OCI-LY3 (cell line): ENCODE measurements around the gene ZNF692.

Source experiments
- H2AFZ ChIP-seq: fragments of 200-600, 300-600 bp; shearing (Covaris generic); 2 replicates; pipeline ENCODE4 v1.6.0; 2014; ENCODE audit warnings: antibody characterized with exemption, low read depth, low read length
- H3K27ac ChIP-seq: fragments of 200-600, 300-600 bp; sonication (generic); 2 replicates; pipeline ENCODE4 v1.5.1; 2014; ENCODE audit warnings: mild to moderate bottlenecking, low read length, moderate library complexity, mixed read lengths
- H3K27me3 ChIP-seq: fragments of 200-600, 300-600 bp; sonication (generic); 2 replicates; pipeline ENCODE4 v1.6.1; 2014; ENCODE audit warnings: low read depth, low read length, mixed read lengths
- H3K36me3 ChIP-seq: fragments of 200-600, 300-600 bp; sonication (generic); replicated peaks from 2 replicates; pipeline ENCODE3; 2014; ENCODE audit warnings: low read depth, low read length, mixed read lengths
- H3K4me1 ChIP-seq: fragments of 300-600, 200-600 bp; sonication (generic); 2 replicates; pipeline ENCODE4 v1.6.1; 2014; ENCODE audit warnings: low read length, mixed read lengths
- H3K4me2 ChIP-seq: fragments of 200-600, 300-600 bp; sonication (generic); 2 replicates; pipeline ENCODE4 v1.6.1; 2014; ENCODE audit warnings: low read length, mixed read lengths
- H3K4me3 ChIP-seq: fragments of 300-600, 200-600 bp; sonication (generic); 2 replicates; pipeline ENCODE4 v1.5.1; 2014; ENCODE audit warnings: antibody characterized with exemption, mild to moderate bottlenecking, low read length, moderate library complexity
- H3K79me2 ChIP-seq: fragments of 300-600, 200-600 bp; shearing (Covaris generic); 2 replicates; pipeline ENCODE4 v1.6.1; 2014; ENCODE audit warnings: mild to moderate bottlenecking, low read length, mixed read lengths
- H3K9ac ChIP-seq: fragments of 300-600, 200-600 bp; shearing (Covaris generic); 2 replicates; pipeline ENCODE4 v1.6.0; 2014; ENCODE audit warnings: mild to moderate bottlenecking, low read length, moderate library complexity
- H3K9me3 ChIP-seq: fragments of 200-600, 300-600 bp; shearing (Covaris generic); 2 replicates; pipeline ENCODE4 v1.6.1; 2014; ENCODE audit warnings: low read length, mixed read lengths; ENCODE audit not compliant: insufficient read depth
- H4K20me1 ChIP-seq: fragments of 200-600, 300-600 bp; sonication (generic); 2 replicates; pipeline ENCODE4 v1.6.1; 2016; ENCODE audit warnings: low read length, mixed read lengths; ENCODE audit not compliant: insufficient read depth
- EZH2phosphoT487 ChIP-seq: fragments of 200-600 bp; shearing (Covaris generic); IDR thresholded peaks from 2 replicates; pipeline ENCODE4 v1.6.1; 2018; ENCODE audit warnings: antibody characterized with exemption, mixed run types, low read depth
- TF ChIP-seq, protein P1 (sequence below): fragments of 200-600, 300-600 bp; sonication (generic); IDR thresholded peaks from 2 replicates; pipeline ENCODE4 v1.5.1; 2014; ENCODE audit warnings: antibody characterized with exemption, low read length, low read depth

The ZNF692 gene

DNA sequence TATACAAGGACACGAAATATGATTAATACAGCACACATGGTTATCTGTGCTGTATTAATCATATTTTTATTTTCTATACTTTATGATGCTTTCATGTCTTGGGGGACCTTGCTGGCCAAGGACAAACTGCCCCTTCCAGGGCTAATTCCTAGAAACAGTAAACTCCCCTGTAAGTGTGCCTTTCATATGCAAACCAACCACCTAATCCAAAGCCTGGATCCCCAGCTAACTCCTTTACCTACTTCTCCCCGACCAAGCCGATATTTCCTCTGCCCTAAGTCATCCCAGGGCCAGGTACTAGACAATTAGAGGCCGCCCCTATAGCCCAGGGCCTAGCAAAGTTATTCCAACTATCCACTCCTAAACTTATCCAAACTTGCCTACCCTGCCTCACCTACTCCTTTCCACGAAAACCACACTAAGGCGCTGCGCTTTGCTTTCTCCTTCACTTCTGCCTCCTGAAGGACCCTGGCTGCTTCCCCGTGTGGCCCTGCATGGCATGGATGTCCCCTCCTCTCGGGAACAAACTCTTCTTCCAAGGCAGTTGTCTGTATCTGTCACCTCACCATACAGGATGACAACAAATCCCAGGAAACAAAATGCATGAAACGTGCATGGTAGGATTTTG is 43.4 kb downstream of the ZNF692 start:
- TF ChIP-seq, protein P1, sequence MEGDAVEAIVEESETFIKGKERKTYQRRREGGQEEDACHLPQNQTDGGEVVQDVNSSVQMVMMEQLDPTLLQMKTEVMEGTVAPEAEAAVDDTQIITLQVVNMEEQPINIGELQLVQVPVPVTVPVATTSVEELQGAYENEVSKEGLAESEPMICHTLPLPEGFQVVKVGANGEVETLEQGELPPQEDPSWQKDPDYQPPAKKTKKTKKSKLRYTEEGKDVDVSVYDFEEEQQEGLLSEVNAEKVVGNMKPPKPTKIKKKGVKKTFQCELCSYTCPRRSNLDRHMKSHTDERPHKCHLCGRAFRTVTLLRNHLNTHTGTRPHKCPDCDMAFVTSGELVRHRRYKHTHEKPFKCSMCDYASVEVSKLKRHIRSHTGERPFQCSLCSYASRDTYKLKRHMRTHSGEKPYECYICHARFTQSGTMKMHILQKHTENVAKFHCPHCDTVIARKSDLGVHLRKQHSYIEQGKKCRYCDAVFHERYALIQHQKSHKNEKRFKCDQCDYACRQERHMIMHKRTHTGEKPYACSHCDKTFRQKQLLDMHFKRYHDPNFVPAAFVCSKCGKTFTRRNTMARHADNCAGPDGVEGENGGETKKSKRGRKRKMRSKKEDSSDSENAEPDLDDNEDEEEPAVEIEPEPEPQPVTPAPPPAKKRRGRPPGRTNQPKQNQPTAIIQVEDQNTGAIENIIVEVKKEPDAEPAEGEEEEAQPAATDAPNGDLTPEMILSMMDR: no peak
- TF ChIP-seq EZH2phosphoT487: no peak
- H4K20me1 ChIP-seq: peaks cover 7% of the 10 kb centered on the region; the same call in 1 of the 2 replicates
- no peak overlapping the region for H3K4me2 ChIP-seq
- H3K27ac ChIP-seq: no peak overlapping the region
- H3K27me3 ChIP-seq: no peaks in the 10 kb centered on the region
- H2AFZ ChIP-seq: no peak overlapping the region
- H3K9ac ChIP-seq: no peak overlapping the region
- peaks cover 8% of the 10 kb centered on the region for H3K4me1 ChIP-seq
- H3K9me3 ChIP-seq: no peaks in the 10 kb centered on the region
- H3K4me3 ChIP-seq: no peak overlapping the region
- H3K79me2 ChIP-seq: peaks cover 5% of the 10 kb centered on the region; the same call in 1 of the 2 replicates
- peaks cover 36% of the 10 kb centered on the region for H3K36me3 ChIP-seq

- H3K4me1 ChIP-seq: peaks cover 7% of the 10 kb centered on the region
- no peak overlapping the region for H3K27ac ChIP-seq
- H3K27me3 ChIP-seq: no peaks in the 10 kb centered on the region
- no peak overlapping the region for H3K9ac ChIP-seq
- H3K9me3 ChIP-seq: no peaks in the 10 kb centered on the region
- H3K36me3 ChIP-seq: peaks cover 31% of the 10 kb centered on the region
- H3K79me2 ChIP-seq: peaks cover 5% of the 10 kb centered on the region; the same call in 1 of the 2 replicates
- H3K4me2 ChIP-seq: no peak overlapping the region
- H2AFZ ChIP-seq: no peak overlapping the region
- H3K4me3 ChIP-seq: no peak overlapping the region
- TF ChIP-seq, protein P1: no peak
- TF ChIP-seq EZH2phosphoT487: no peak
- H4K20me1 ChIP-seq: peaks cover 3% of the 10 kb centered on the region; the same call in 1 of the 2 replicates
These were observed 44.5 kb downstream of the ZNF692 start for GRCh38 chr1:248814351-248814750.

DNA sequence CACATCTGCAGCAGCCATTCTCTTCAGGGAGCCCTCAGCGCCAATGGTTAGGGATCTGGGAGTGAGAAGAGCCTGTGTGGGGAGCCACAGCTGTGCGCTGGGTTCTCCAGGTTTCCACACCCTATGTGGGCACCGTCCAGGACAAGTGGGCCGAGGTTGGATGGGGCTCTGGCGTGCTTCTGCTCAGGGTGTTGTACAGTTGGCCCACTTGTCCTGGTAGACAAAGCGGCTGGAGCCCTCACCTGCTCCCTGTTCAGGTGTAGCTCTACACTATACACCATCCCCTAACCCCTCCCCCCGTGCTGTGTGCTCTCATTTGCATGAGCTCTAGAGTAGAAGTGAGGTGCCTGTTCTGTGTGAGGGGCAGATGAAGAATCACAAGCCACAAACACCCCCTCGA is 45.3 kb downstream of the ZNF692 start:
- Histone ChIP-seq H3K27me3 (no peaks in the 10 kb centered on the region), H3K4me1 (no peaks in the 10 kb centered on the region), H2AFZ (no peak overlapping the region), H3K27ac (no peak overlapping the region), H4K20me1 (peaks cover 2% of the 10 kb centered on the region; the same call in 1 of the 2 replicates), H3K4me3 (no peak overlapping the region), H3K36me3 (peaks cover 31% of the 10 kb centered on the region), H3K9ac (no peak overlapping the region), H3K4me2 (no peak overlapping the region), H3K9me3 (no peaks in the 10 kb centered on the region), H3K79me2 (peaks cover 2% of the 10 kb centered on the region; the same call in 1 of the 2 replicates)
- TF ChIP-seq EZH2phosphoT487: no peak
- TF ChIP-seq, protein P1: no peak

DNA sequence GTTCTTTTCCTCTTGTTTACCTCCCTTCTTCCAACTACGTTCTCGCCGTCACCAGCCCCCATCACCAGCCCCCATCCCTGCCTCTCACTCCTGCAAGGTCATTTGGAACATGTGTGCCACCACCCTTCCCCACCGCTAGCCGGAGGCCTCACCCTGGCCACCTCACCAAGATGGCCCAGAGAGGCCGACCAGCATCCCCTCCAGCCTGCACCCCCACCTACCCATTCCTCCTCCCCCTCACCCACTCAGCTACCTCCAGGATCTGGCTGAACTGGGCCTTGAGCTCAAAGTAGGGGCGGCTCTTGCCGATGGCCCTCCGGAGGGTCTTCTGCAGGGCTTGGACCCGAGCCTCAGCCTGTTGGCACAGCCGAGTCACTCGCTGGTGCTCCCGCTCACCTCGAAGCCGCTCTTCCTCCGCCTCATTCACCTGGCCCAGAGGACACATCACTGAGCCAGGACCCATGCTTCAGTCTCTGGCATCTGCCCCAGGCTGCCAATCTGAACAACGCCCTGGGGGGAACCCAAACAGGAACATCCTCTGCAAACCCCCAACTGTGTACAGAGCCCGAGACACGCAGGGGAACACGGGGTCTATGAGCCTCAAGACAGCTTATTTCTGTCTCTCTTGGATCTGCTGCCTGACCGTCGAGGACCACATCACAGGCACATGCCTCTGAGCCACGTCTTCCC is 46.0 kb downstream of the ZNF692 start:
- Histone ChIP-seq H3K4me3 (no peak overlapping the region), H2AFZ (no peak overlapping the region), H3K4me1 (no peaks in the 10 kb centered on the region), H3K79me2 (no peaks in the 10 kb centered on the region), H3K27me3 (no peaks in the 10 kb centered on the region), H3K9ac (no peak overlapping the region), H4K20me1 (no peaks in the 10 kb centered on the region; the same call in 1 of the 2 replicates), H3K36me3 (peaks cover 31% of the 10 kb centered on the region), H3K9me3 (no peaks in the 10 kb centered on the region), H3K4me2 (no peak overlapping the region), H3K27ac (no peak overlapping the region)
- no peak for TF ChIP-seq EZH2phosphoT487
- TF ChIP-seq, protein P1: no peak
